ENCODE measurements around the gene MPC1.

MPC1 gene

GRCh38 chr6:166382933-166383801 is at the start of gene MPC1:
MPC1 (minus strand) TSS chr6:166382940; CDS start chr6:166382876, 64 bp downstream.
- peak; percentile 90 for DNase-seq (ENCODE audit: low read depth)

GRCh38 chr6:166430269-166430668 is 47.5 kb upstream of the MPC1 start:
- no peak for DNase-seq (ENCODE audit: low read depth)

- DNase-seq (ENCODE audit: low read depth) = no peak
These were observed 41.7 kb upstream of the MPC1 start for GRCh38 chr6:166424431-166424830.

GRCh38 chr6:166423781-166424180 is 41.0 kb upstream of the MPC1 start:
- DNase-seq (ENCODE audit: low read depth) = no peak

- DNase-seq (ENCODE audit: low read depth) = no peak
These were observed 40.5 kb upstream of the MPC1 start for GRCh38 chr6:166423051-166423745.

- DNase-seq (ENCODE audit: low read depth) = no peak
These were observed 39.6 kb upstream of the MPC1 start for GRCh38 chr6:166422201-166422940.

GRCh38 chr6:166420351-166420750 is 37.6 kb upstream of the MPC1 start:
- peak; percentile 56 for DNase-seq (ENCODE audit: low read depth)

- DNase-seq (ENCODE audit: low read depth) = no peak
These were observed 37.0 kb upstream of the MPC1 start for GRCh38 chr6:166419717-166420116.

GRCh38 chr6:166419286-166419685 is 36.5 kb upstream of the MPC1 start:
- DNase-seq (ENCODE audit: low read depth) = peak; percentile 64

GRCh38 chr6:166418691-166419143 is 36.0 kb upstream of the MPC1 start:
- DNase-seq (ENCODE audit: low read depth) = no peak

- DNase-seq (ENCODE audit: low read depth) = no peak
These were observed 34.5 kb upstream of the MPC1 start for GRCh38 chr6:166417285-166417691.

GRCh38 chr6:166415833-166416347 is 33.1 kb upstream of the MPC1 start:
- DNase-seq (ENCODE audit: low read depth) = no peak

- no peak for DNase-seq (ENCODE audit: low read depth)
These were observed 32.6 kb upstream of the MPC1 start for GRCh38 chr6:166415306-166415705.

GRCh38 chr6:166413491-166413951 is 30.8 kb upstream of the MPC1 start:
- DNase-seq (ENCODE audit: low read depth) = no peak

GRCh38 chr6:166412911-166413384 is 30.2 kb upstream of the MPC1 start:
- DNase-seq (ENCODE audit: low read depth) = no peak

- DNase-seq (ENCODE audit: low read depth) = no peak
These were observed 29.6 kb upstream of the MPC1 start for GRCh38 chr6:166412156-166412910.

GRCh38 chr6:166411721-166412151 is 29.0 kb upstream of the MPC1 start:
- DNase-seq (ENCODE audit: low read depth) = no peak

- no peak for DNase-seq (ENCODE audit: low read depth)
These were observed 28.5 kb upstream of the MPC1 start for GRCh38 chr6:166411271-166411670.

GRCh38 chr6:166410426-166410935 is 27.7 kb upstream of the MPC1 start:
- no peak for DNase-seq (ENCODE audit: low read depth)

- no peak for DNase-seq (ENCODE audit: low read depth)
These were observed 26.4 kb upstream of the MPC1 start for GRCh38 chr6:166408936-166409755.

Measured in amniotic epithelial cell (primary cell).